OCI-LY1 (cell line): ENCODE measurements around the gene PAX2.

ENCODE experiments used
- EZH2 ChIP-seq: fragments of 200-600 bp; sonication (generic), shearing (Covaris generic); IDR thresholded peaks from 2 replicates; pipeline ENCODE4 v1.8.0; 2017; ENCODE audit warnings: borderline replicate concordance, mixed run types, mild to moderate bottlenecking, antibody characterized with exemption, low read length, moderate library complexity, mixed read lengths
- TF ChIP-seq, protein P1 (sequence below): fragments of 200-600 bp; sonication (generic), shearing (Covaris generic); IDR thresholded peaks from 2 replicates; pipeline ENCODE4 v1.5.1; 2017; ENCODE audit warnings: mild to moderate bottlenecking, antibody characterized with exemption, low read length, moderate library complexity, mixed read lengths

- TF ChIP-seq, protein P1, sequence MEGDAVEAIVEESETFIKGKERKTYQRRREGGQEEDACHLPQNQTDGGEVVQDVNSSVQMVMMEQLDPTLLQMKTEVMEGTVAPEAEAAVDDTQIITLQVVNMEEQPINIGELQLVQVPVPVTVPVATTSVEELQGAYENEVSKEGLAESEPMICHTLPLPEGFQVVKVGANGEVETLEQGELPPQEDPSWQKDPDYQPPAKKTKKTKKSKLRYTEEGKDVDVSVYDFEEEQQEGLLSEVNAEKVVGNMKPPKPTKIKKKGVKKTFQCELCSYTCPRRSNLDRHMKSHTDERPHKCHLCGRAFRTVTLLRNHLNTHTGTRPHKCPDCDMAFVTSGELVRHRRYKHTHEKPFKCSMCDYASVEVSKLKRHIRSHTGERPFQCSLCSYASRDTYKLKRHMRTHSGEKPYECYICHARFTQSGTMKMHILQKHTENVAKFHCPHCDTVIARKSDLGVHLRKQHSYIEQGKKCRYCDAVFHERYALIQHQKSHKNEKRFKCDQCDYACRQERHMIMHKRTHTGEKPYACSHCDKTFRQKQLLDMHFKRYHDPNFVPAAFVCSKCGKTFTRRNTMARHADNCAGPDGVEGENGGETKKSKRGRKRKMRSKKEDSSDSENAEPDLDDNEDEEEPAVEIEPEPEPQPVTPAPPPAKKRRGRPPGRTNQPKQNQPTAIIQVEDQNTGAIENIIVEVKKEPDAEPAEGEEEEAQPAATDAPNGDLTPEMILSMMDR, result no peak
- TF ChIP-seq EZH2, result no peak
These were observed 90.4 kb downstream of the PAX2 start for GRCh38 chr10:100835810-100836209.
